Esophagus muscularis mucosa (tissue), 4 donors: ENCODE results near the gene BIN1.

Experiments used
- EP300 ChIP-seq: sonication (generic); formaldehyde crosslinking; IDR thresholded peaks from one replicate; pipeline ENCODE4 v1.6.1; 2017; ENCODE audit warnings: antibody characterized with exemption
- POLR2AphosphoS5 ChIP-seq, 2 donors: sonication (generic); formaldehyde crosslinking; IDR thresholded peaks; one replicate each; pipeline ENCODE4 v1.6.1; 2017; ENCODE audit warnings: antibody characterized with exemption in 2 of 2
- TF ChIP-seq, protein P1 (sequence below), 3 experiments: fragments of 200-600 bp in 2 of 3; fragments of 450-650 bp in 1 of 3; sonication (generic) in 2 of 3; IDR thresholded peaks; one replicate each; pipeline ENCODE4 v1.5.1; 2017 to 2019; ENCODE audit warnings: antibody characterized with exemption in 3 of 3, mild to moderate bottlenecking in 2 of 3, moderate library complexity in 1 of 3

DNA sequence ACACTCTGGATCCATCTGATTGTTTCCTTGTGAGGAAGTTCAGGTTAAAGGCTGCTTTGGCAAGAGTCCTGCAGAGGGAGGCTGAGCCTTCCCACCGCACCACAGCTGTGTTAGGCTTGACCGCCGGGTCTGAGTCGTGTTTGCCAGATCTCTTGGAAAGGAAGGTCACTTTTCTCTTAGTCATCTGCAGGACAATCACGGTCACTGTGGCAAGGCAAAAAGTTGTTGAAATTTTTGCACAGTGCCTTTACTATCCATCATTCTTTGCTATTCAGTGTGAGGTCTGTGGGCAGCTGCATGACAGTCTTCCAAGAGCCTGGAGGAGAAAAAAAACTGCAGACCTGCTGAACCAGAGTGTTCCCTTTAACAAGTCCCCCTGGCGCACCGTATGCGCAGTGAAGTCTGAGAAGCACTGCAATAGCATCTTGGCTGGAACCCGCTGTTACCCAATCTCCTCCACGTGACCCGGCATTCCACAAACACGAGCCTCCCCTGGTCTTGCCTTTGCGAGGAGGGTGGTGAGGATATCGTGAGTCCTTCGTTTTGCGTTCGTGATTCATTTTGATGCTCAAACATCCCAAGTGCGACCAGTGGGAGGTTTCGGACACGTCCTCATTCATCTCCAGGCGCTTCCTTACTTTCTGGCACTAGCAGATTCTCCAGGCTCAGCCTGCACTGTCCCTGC is 23.0 kb downstream of the BIN1 start:
- TF ChIP-seq, protein P1, sequence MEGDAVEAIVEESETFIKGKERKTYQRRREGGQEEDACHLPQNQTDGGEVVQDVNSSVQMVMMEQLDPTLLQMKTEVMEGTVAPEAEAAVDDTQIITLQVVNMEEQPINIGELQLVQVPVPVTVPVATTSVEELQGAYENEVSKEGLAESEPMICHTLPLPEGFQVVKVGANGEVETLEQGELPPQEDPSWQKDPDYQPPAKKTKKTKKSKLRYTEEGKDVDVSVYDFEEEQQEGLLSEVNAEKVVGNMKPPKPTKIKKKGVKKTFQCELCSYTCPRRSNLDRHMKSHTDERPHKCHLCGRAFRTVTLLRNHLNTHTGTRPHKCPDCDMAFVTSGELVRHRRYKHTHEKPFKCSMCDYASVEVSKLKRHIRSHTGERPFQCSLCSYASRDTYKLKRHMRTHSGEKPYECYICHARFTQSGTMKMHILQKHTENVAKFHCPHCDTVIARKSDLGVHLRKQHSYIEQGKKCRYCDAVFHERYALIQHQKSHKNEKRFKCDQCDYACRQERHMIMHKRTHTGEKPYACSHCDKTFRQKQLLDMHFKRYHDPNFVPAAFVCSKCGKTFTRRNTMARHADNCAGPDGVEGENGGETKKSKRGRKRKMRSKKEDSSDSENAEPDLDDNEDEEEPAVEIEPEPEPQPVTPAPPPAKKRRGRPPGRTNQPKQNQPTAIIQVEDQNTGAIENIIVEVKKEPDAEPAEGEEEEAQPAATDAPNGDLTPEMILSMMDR (IDR thresholded peaks at IDR 0.05) = no peak
- no peak for TF ChIP-seq EP300
- peak; percentile 69 to 87 for TF ChIP-seq POLR2AphosphoS5 (IDR thresholded peaks at IDR 0.05)
